Lung (tissue), 12 donors: ENCODE results near the gene POC1A. TPM values are rescaled to one million over a fixed set of nuclear protein-coding genes. Genes with fewer than 3 reads are reported as not detected.

Experiments
- ATAC-seq: fragments of 200-7000 bp; cut with Tn5 transposase; one replicate; pipeline ENCODE4 v1.9.1; 2020; ENCODE audit warnings: moderate number of reproducible peaks; ENCODE audit not compliant: insufficient read depth, low FRiP score
- DNase-seq, 3 donors: peaks; one replicate each; pipeline ENCODE4 v3.0.0-alpha.2; 2013 to 2017
- H3K27ac ChIP-seq, 2 donors: one replicate each; pipeline ENCODE4 v1.5.1; 2013; ENCODE audit warnings: mild to moderate bottlenecking in 2 of 2, moderate library complexity in 2 of 2, control low read depth in 1 of 2, inconsistent platforms in 1 of 2, low read depth in 1 of 2, low read length in 1 of 2
- H3K27me3 ChIP-seq, 3 donors: one replicate each; pipeline ENCODE4 v1.5.1; 2013; ENCODE audit warnings: low read length in 2 of 3; ENCODE audit not compliant: control insufficient read depth in 3 of 3, insufficient read depth in 3 of 3
- H3K36me3 ChIP-seq, 4 donors: one replicate each; pipeline ENCODE4 v1.5.1; 2013; ENCODE audit warnings: low read length in 4 of 4, mild to moderate bottlenecking in 1 of 4, moderate library complexity in 1 of 4; ENCODE audit not compliant: control insufficient read depth in 4 of 4, insufficient read depth in 4 of 4
- H3K4me1 ChIP-seq, 5 donors: one replicate each; pipeline ENCODE4 v1.5.1; 2013; ENCODE audit warnings: low read length in 5 of 5, mild to moderate bottlenecking in 2 of 5, moderate library complexity in 1 of 5; ENCODE audit not compliant: control insufficient read depth in 5 of 5, insufficient read depth in 5 of 5
- H3K4me3 ChIP-seq: one replicate; pipeline ENCODE4 v1.5.1; 2013; ENCODE audit warnings: mild to moderate bottlenecking, control low read depth, moderate library complexity
- H3K9ac ChIP-seq, 2 donors: one replicate each; pipeline ENCODE4 v1.5.1; 2013; ENCODE audit warnings: low read length in 2 of 2, control low read depth in 1 of 2; ENCODE audit not compliant: insufficient read depth in 1 of 2
- H3K9me3 ChIP-seq, 4 donors: one replicate each; pipeline ENCODE4 v1.5.1; 2013; ENCODE audit warnings: low read length in 3 of 4, mild to moderate bottlenecking in 1 of 4, moderate library complexity in 1 of 4; ENCODE audit not compliant: control insufficient read depth in 4 of 4, insufficient read depth in 3 of 4
- CTCF ChIP-seq: IDR thresholded peaks from 2 replicates; pipeline ENCODE4 v1.5.1; 2012; ENCODE audit warnings: mild to moderate bottlenecking; ENCODE audit errors: control extremely low read depth, extremely low read depth
- WGBS, 2 donors: extraction: QIAGEN DNeasy Blood & Tissue Kit; methylation state at CpG; one replicate each; pipeline ENCODE4 v1.1.7; 2013; 5-methylcytosine and 5-hydroxymethylcytosine counted together
- polyA plus RNA-seq, 2 donors: library from polyadenylated mRNA; stranded (reverse); fragments of 200-250 nt; gene quantifications; one replicate each; pipeline ENCODE4 v1.2.1, GENCODE V29; 2013
- total RNA-seq, 2 donors: library from RNA; depleted of rRNA in 1 of 2; stranded (reverse); fragments of >200 nt in 1 of 2; gene quantifications; one replicate each; pipeline ENCODE4 v1.2.1, GENCODE V29; 2014 to 2021
- donor health status: control.
- donor health status: control.
- donor health status: Bipolar disorder and iron deficiency.
- donor health status: healthy.
- donor health status: DM: yes; HTN: yes; CAD: no.

POC1A gene
- total and polyA plus RNA-seq, 4 donors: 2.3 to 5.4 (median 4.0) TPM

- Histone ChIP-seq H3K36me3 (no peaks in the 10 kb centered on the region), H3K4me3 (no peak overlapping the region), H3K9me3 (no peaks in the 10 kb centered on the region), H3K9ac (no peak overlapping the region), H3K4me1 (peaks cover 0 to 17% (median 17%) of the 10 kb centered on the region in 5 donors), H3K27me3 (no peaks in the 10 kb centered on the region), H3K27ac (no peak overlapping the region)
- 95% methylated on average over 19 of the region's 19 CpGs for WGBS, 2 donors
- ATAC-seq (no peak), DNase-seq (no peak)
- TF ChIP-seq CTCF: no peak
These were observed 75.3 kb downstream of the POC1A start for GRCh38 chr3:52078781-52079560.

- peak; percentile 60 to 79 (median 64) for DNase-seq
- Histone ChIP-seq H3K9ac (peak overlapping the region in 1 of 2 donors; percentile 53), H3K36me3 (no peaks in the 10 kb centered on the region), H3K4me1 (peaks cover 0 to 17% (median 17%) of the 10 kb centered on the region in 5 donors), H3K27me3 (no peaks in the 10 kb centered on the region), H3K27ac (peak overlapping the region in 1 of 2 donors; percentile 53), H3K9me3 (no peaks in the 10 kb centered on the region), H3K4me3 (no peak overlapping the region)
- ATAC-seq: no peak
- no peak for TF ChIP-seq CTCF
- 23 to 39% methylated on average over 3 of the region's 3 CpGs for WGBS, 2 donors
These were observed 76.3 kb downstream of the POC1A start for GRCh38 chr3:52077925-52078324.

GRCh38 chr3:52076896-52077780, 77.1 kb downstream of the POC1A start:
- DNase-seq: peak; percentile 62 to 85 (median 69)

More at GRCh38 chr3:52076896-52077780, 77.1 kb downstream of the POC1A start:
- H3K9ac ChIP-seq: peak overlapping the region in 1 of 2 donors; percentile 53
- H3K27ac ChIP-seq: peak overlapping the region in 1 of 2 donors; percentile 72
- H3K4me3 ChIP-seq: no peak overlapping the region
- ATAC-seq: no peak
- TF ChIP-seq CTCF: no peak
- H3K36me3 ChIP-seq: no peaks in the 10 kb centered on the region
- no peaks in the 10 kb centered on the region for H3K9me3 ChIP-seq
- peaks cover 0 to 17% (median 17%) of the 10 kb centered on the region in 5 donors for H3K4me1 ChIP-seq
- H3K27me3 ChIP-seq: no peaks in the 10 kb centered on the region
- 70 to 81% methylated on average over 14 of the region's 14 CpGs for WGBS, 2 donors
